Neural cell (in vitro differentiated cells): ENCODE results near the gene SNRK. TPM values are rescaled to one million over a fixed set of nuclear protein-coding genes. Genes with fewer than 3 reads are reported as not detected.

ENCODE experiments used
- H2AFZ ChIP-seq: fragments of 200-600, 300-800 bp; sonication (generic), shearing (Covaris generic); 2 replicates; pipeline ENCODE4 v1.6.0; 2014; ENCODE audit warnings: low read depth, mild to moderate bottlenecking, antibody characterized with exemption, low read length, moderate library complexity
- H3F3A ChIP-seq: fragments of 200-600 bp; shearing (Covaris generic); 2 replicates; pipeline ENCODE4 v1.6.1; 2016; ENCODE audit warnings: mild to moderate bottlenecking, moderate library complexity, mixed read lengths, antibody characterized with exemption, low read length; ENCODE audit not compliant: insufficient read depth, poor library complexity, severe bottlenecking
- H3K27ac ChIP-seq: fragments of 200-600, 300-800 bp; sonication (generic), shearing (Covaris generic); 2 replicates; pipeline ENCODE4 v1.5.1; 2014; ENCODE audit warnings: mild to moderate bottlenecking, low read length, moderate library complexity
- H3K27me3 ChIP-seq: fragments of 300-800, 200-600 bp; sonication (generic), shearing (Covaris generic); 2 replicates; pipeline ENCODE4 v1.6.0; 2014; ENCODE audit warnings: mild to moderate bottlenecking, low read depth, low read length, moderate library complexity; ENCODE audit not compliant: insufficient read depth
- H3K36me3 ChIP-seq: fragments of 300-800, 200-600 bp; sonication (generic), shearing (Covaris generic); 2 replicates; pipeline ENCODE4 v1.5.1; 2014; ENCODE audit warnings: mild to moderate bottlenecking, antibody characterized with exemption, low read length, moderate library complexity; ENCODE audit not compliant: insufficient read depth
- H3K4me2 ChIP-seq: fragments of 300-800, 200-600 bp; sonication (generic), shearing (Covaris generic); 2 replicates; pipeline ENCODE4 v1.6.0; 2014; ENCODE audit warnings: mild to moderate bottlenecking, low read length
- H3K4me3 ChIP-seq: fragments of 300-800, 200-600 bp; sonication (generic), shearing (Covaris generic); 2 replicates; pipeline ENCODE4 v1.5.1; 2014; ENCODE audit warnings: mild to moderate bottlenecking, low read length, moderate library complexity
- H3K79me2 ChIP-seq: fragments of 200-600 bp; shearing (Covaris generic); replicated peaks from 2 replicates; pipeline ENCODE4 v1.6.0; 2014; ENCODE audit warnings: mild to moderate bottlenecking, low read length, moderate library complexity; ENCODE audit not compliant: insufficient read depth
- H3K9ac ChIP-seq: fragments of 300-800, 200-600 bp; sonication (generic), shearing (Covaris generic); 2 replicates; pipeline ENCODE4 v1.6.1; 2016; ENCODE audit warnings: mild to moderate bottlenecking, low read length, mixed read lengths
- H3K9me2 ChIP-seq: fragments of 200-600 bp; shearing (Covaris generic); 2 replicates; pipeline ENCODE4 v1.6.1; 2016; ENCODE audit warnings: mild to moderate bottlenecking, low read length, mixed read lengths; ENCODE audit not compliant: insufficient read depth
- H3K9me3 ChIP-seq: fragments of 200-600, 300-800 bp; sonication (generic), shearing (Covaris generic); 2 replicates; pipeline ENCODE4 v1.6.1; 2016; ENCODE audit warnings: mild to moderate bottlenecking, mixed run types, low read length, moderate library complexity, mixed read lengths
- H4K20me1 ChIP-seq: fragments of 200-600 bp; shearing (Covaris generic); 2 replicates; pipeline ENCODE4 v1.6.1; 2016; ENCODE audit warnings: mild to moderate bottlenecking, mixed run types; ENCODE audit not compliant: insufficient read depth
- EP300 ChIP-seq: fragments of 450-650 bp; conservative IDR thresholded peaks from 2 replicates; pipeline ENCODE4 v1.6.1; 2014; ENCODE audit warnings: antibody characterized with exemption, mild to moderate bottlenecking, moderate library complexity; ENCODE audit not compliant: poor library complexity, severe bottlenecking
- EZH2 ChIP-seq: fragments of 200-600, 300-800 bp; shearing (Covaris generic), sonication (generic); IDR thresholded peaks from 2 replicates; pipeline ENCODE4 v1.6.1; 2014; ENCODE audit warnings: antibody characterized with exemption, low read length, borderline replicate concordance, mild to moderate bottlenecking; ENCODE audit not compliant: insufficient read depth, poor library complexity, severe bottlenecking
- MXI1 ChIP-seq: fragments of 450-650 bp; conservative IDR thresholded peaks from 2 replicates; pipeline ENCODE4 v1.6.1; 2014; ENCODE audit warnings: antibody characterized with exemption, mild to moderate bottlenecking; ENCODE audit not compliant: poor library complexity, severe bottlenecking
- POLR2AphosphoS5 ChIP-seq: IDR thresholded peaks from 2 replicates; pipeline ENCODE4 v1.6.1; 2012
- RAD21 ChIP-seq: fragments of 450-650 bp; conservative IDR thresholded peaks from 2 replicates; pipeline ENCODE4 v1.6.1; 2014; ENCODE audit warnings: antibody characterized with exemption, mild to moderate bottlenecking, moderate library complexity
- REST ChIP-seq: IDR thresholded peaks from 2 replicates; pipeline ENCODE4 v1.6.1; 2012; ENCODE audit warnings: borderline replicate concordance
- SMC3 ChIP-seq: fragments of 450-650 bp; conservative IDR thresholded peaks from 2 replicates; pipeline ENCODE4 v1.6.1; 2014; ENCODE audit warnings: antibody characterized with exemption, mild to moderate bottlenecking, moderate library complexity; ENCODE audit not compliant: poor library complexity
- TAF1 ChIP-seq: IDR thresholded peaks from 2 replicates; pipeline ENCODE4 v1.6.1; 2012; ENCODE audit warnings: low read depth
- polyA plus RNA-seq: library from polyadenylated mRNA; depleted of rRNA; stranded (reverse); fragments of >200 nt; gene quantifications from 2 replicates; pipeline ENCODE4 v1.2.3, GENCODE V29; 2014
- TF ChIP-seq, protein P1 (sequence below): fragments of 450-650 bp; IDR thresholded peaks from 2 replicates; pipeline ENCODE4 v1.5.1; 2014; ENCODE audit warnings: antibody characterized with exemption, mild to moderate bottlenecking, moderate library complexity; ENCODE audit not compliant: poor library complexity, severe bottlenecking

SNRK gene
- polyA plus RNA-seq, 1 donor from 2014 or later, result 27.3 TPM

DNA sequence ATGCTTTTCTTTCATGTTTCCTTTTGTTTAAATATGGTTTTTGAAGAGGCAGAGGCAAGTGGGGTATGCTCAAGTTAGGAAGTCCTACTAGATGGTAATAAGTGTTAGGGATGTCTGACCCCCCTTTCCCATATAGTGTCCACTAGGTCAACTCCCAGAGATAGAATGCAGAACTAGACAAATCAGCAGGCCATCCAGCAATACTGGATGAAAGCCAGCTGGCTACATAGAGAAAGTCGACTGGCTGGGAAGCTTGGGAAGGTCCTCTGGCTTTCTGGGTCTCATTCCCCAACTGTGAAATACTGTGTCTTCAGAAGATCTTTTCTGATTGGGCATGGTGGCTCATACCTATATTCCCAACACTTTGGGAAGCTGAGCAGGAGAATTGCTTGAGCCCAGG is 113.8 kb downstream of the SNRK start:
- no peak overlapping the region for H3K4me3 ChIP-seq
- no peaks in the 10 kb centered on the region for H3K79me2 ChIP-seq
- H3K27ac ChIP-seq, result no peak overlapping the region
- H3K4me2 ChIP-seq, result no peak overlapping the region
- H3F3A ChIP-seq, result no peaks in the 10 kb centered on the region
- no peaks in the 10 kb centered on the region for H3K9me3 ChIP-seq
- H4K20me1 ChIP-seq, result no peaks in the 10 kb centered on the region
- H3K9me2 ChIP-seq, result no peaks in the 10 kb centered on the region
- H3K27me3 ChIP-seq, result no peaks in the 10 kb centered on the region
- TF ChIP-seq SMC3 (no peak), POLR2AphosphoS5 (no peak), EP300 (no peak), TAF1 (no peak), REST (no peak), MXI1 (no peak), RAD21 (no peak), EZH2 (no peak)
- TF ChIP-seq, protein P1, sequence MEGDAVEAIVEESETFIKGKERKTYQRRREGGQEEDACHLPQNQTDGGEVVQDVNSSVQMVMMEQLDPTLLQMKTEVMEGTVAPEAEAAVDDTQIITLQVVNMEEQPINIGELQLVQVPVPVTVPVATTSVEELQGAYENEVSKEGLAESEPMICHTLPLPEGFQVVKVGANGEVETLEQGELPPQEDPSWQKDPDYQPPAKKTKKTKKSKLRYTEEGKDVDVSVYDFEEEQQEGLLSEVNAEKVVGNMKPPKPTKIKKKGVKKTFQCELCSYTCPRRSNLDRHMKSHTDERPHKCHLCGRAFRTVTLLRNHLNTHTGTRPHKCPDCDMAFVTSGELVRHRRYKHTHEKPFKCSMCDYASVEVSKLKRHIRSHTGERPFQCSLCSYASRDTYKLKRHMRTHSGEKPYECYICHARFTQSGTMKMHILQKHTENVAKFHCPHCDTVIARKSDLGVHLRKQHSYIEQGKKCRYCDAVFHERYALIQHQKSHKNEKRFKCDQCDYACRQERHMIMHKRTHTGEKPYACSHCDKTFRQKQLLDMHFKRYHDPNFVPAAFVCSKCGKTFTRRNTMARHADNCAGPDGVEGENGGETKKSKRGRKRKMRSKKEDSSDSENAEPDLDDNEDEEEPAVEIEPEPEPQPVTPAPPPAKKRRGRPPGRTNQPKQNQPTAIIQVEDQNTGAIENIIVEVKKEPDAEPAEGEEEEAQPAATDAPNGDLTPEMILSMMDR, result no peak
- no peaks in the 10 kb centered on the region for H3K36me3 ChIP-seq
- no peak overlapping the region for H2AFZ ChIP-seq
- H3K9ac ChIP-seq, result no peak overlapping the region

Other genes with a start within 250 kb of the SNRK start
- gene POMGNT2, start 180.5 kb upstream of the SNRK start, polyA plus RNA-seq, result 25.7 and 29.8 TPM in 2 replicates